Kidney (tissue), 14 donors: ENCODE measurements around the gene SFT2D1. TPM values are rescaled to one million over a fixed set of nuclear protein-coding genes. Genes with fewer than 3 reads are reported as not detected.
A peak's percentile ranks its signal among the peaks of the same experiment; 100 is the strongest.

ENCODE experiments used
- DNase-seq, 5 donors: peaks; one replicate each; pipeline ENCODE4 v3.0.0-alpha.2; 2013 to 2020
- FAIRE-seq: peaks from 2 replicates; lab custom pipeline; 2012; peaks lifted over from hg19 to GRCh38; lab: Jason Lieb, UNC
- H3K27ac ChIP-seq, 2 donors: one replicate each; pipeline ENCODE4 v1.7.0; 2013; ENCODE audit warnings: low read depth in 2 of 2, low read length in 2 of 2, inconsistent platforms in 1 of 2
- H3K27me3 ChIP-seq: one replicate; pipeline ENCODE4 v1.7.1; 2013; ENCODE audit warnings: low read length, inconsistent platforms; ENCODE audit not compliant: control insufficient read depth, insufficient read depth
- H3K36me3 ChIP-seq, 3 donors: one replicate each; pipeline versions ENCODE4 v1.7.0 to v1.7.1; 2013; ENCODE audit warnings: low read length in 3 of 3, control low read depth in 1 of 3, inconsistent platforms in 1 of 3; ENCODE audit not compliant: insufficient read depth in 3 of 3, control insufficient read depth in 2 of 3
- H3K4me1 ChIP-seq, 3 donors: one replicate each; pipeline versions ENCODE4 v1.7.0 to v1.7.1; 2013; ENCODE audit warnings: low read length in 3 of 3, inconsistent platforms in 1 of 3, low read depth in 1 of 3; ENCODE audit not compliant: control insufficient read depth in 2 of 3, insufficient read depth in 2 of 3
- H3K4me3 ChIP-seq, 3 donors: one replicate each; pipeline versions ENCODE4 v1.7.0 to v1.8.1; 2013; ENCODE audit warnings: low read length in 3 of 3, control low read depth in 1 of 3, inconsistent platforms in 1 of 3
- H3K9ac ChIP-seq, 3 donors: one replicate each; pipeline versions ENCODE4 v1.7.0 to v1.7.1; 2013; ENCODE audit warnings: low read length in 3 of 3, control low read depth in 1 of 3, inconsistent platforms in 1 of 3
- H3K9me3 ChIP-seq, 3 donors: one replicate each; pipeline versions ENCODE4 v1.7.0 to v1.7.1; 2013; ENCODE audit warnings: low read length in 3 of 3, control low read depth in 1 of 3, inconsistent platforms in 1 of 3; ENCODE audit not compliant: control insufficient read depth in 2 of 3, insufficient read depth in 1 of 3
- intact Hi-C: fragments of 100-400 bp; cut with DNase I; formaldehyde crosslinking; loops from one replicate; pipeline ENCODE4 v1.11.1; 2022
- polyA plus RNA-seq: library from polyadenylated mRNA; stranded (reverse); fragments of 350-450 nt; fragmentation: Illumina TruSeq; extraction: RNeasy Lipid Tissue Mini Kit (QIAGEN cat#74804); gene quantifications from one replicate; pipeline ENCODE4 v1.2.3, GENCODE V29; 2014; ENCODE audit warnings: low read depth, low replicate concordance; ENCODE audit not compliant: insufficient read depth
- total RNA-seq: library from RNA; stranded (reverse); fragmentation: NEBNext Ultra II Directional; extraction: Animal tissue kit (Norgen Biotek cat#: 25700); gene quantifications from one replicate; pipeline ENCODE4 v1.2.1, GENCODE V29; 2021
- TF ChIP-seq, protein P1 (sequence below): IDR thresholded peaks from 3 replicates; pipeline ENCODE4 v1.5.1; 2012; ENCODE audit warnings: mild to moderate bottlenecking, moderate library complexity, borderline replicate concordance; ENCODE audit not compliant: insufficient read depth; ENCODE audit errors: extremely low read depth
- donor health status: control.
- donor health status: control.
- donor health status: control.
- donor health status: control.
- donor health status: control.
- donor health status: DM: yes; HTN: yes; CAD: no.
- donor health status: Normal renal cell carcinoma (clear cell type).

Gene SFT2D1
- total and polyA plus RNA-seq, 2 donors from 2014 or later = 48.3 to 73.2 TPM

DNA sequence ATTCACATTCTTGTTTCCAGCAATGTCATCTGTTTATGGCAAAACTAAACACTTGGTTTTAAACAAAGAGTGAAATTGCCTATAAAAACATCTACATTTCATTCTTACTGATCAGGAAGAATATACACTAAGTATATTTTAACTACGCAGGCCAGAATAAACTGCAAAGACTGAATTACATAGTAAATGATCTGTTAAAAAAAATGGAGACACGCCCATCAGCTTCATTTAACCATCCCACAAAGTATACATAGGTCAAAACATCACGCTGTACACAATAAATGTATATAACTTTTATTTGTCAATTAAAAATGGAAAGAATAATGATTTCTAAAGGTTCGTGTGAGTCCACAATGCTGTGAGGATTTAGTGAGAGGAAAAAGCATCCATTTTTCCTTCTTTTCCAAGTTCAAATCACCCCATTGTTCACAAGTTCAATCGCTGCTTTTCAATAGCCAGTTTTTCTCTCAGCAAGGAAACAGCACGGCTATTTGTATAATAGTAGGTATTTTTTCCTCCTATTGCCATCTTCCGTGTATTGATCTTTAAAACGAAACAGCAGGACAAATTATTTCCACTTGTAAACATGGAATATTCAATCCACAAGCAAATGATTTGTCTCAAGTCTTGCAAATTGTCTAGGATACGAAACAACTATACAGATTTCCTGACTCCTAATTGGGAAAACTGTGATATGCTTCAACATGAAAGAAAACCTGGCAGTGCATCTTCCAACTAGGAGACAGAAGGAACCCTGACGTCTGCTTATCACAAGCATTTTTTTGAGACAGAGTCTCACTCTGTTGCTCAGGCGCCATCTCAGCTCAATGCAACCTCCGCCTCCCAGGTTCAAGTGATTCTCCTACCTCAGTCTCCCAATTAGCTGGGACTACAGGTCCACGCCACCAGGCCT, 10.6 kb downstream of the SFT2D1 start:
- DNase-seq (no peak), FAIRE-seq (no peak)
- no peak overlapping the region for H3K4me3 ChIP-seq
- peaks cover 0 to 2% (median 0%) of the 10 kb centered on the region in 3 donors for H3K4me1 ChIP-seq
- H3K27ac ChIP-seq = no peak overlapping the region
- peaks cover 2 to 9% (median 4%) of the 10 kb centered on the region in 3 donors for H3K36me3 ChIP-seq
- H3K9me3 ChIP-seq = no peaks in the 10 kb centered on the region
- no peaks in the 10 kb centered on the region for H3K27me3 ChIP-seq
- TF ChIP-seq, protein P1, sequence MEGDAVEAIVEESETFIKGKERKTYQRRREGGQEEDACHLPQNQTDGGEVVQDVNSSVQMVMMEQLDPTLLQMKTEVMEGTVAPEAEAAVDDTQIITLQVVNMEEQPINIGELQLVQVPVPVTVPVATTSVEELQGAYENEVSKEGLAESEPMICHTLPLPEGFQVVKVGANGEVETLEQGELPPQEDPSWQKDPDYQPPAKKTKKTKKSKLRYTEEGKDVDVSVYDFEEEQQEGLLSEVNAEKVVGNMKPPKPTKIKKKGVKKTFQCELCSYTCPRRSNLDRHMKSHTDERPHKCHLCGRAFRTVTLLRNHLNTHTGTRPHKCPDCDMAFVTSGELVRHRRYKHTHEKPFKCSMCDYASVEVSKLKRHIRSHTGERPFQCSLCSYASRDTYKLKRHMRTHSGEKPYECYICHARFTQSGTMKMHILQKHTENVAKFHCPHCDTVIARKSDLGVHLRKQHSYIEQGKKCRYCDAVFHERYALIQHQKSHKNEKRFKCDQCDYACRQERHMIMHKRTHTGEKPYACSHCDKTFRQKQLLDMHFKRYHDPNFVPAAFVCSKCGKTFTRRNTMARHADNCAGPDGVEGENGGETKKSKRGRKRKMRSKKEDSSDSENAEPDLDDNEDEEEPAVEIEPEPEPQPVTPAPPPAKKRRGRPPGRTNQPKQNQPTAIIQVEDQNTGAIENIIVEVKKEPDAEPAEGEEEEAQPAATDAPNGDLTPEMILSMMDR = no peak
- intact Hi-C loops = no loop called here
- H3K9ac ChIP-seq = no peak overlapping the region

DNA sequence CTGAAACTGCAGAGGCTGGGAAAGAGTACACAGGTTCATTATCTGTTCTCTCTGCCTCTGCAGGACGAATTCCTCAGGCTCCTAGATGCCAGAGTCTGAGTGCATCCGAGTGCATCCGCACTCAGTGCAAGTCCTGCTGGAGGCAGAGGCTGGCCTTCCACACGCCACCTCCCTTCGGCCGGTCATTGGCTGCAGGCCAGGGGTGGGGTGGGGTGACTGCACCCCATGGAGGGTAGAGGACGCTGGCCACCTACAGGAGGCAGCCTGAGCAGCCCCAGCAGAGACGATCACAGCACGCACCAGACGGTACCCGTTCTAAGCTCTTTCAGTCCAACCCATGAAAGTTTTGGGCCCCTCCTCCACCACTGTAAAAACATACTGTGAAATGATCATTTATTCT, 11.7 kb downstream of the SFT2D1 start:
- H3K27ac ChIP-seq = no peak overlapping the region
- no peak overlapping the region for H3K9ac ChIP-seq
- peaks cover 2 to 13% (median 8%) of the 10 kb centered on the region in 3 donors for H3K36me3 ChIP-seq
- H3K9me3 ChIP-seq = no peaks in the 10 kb centered on the region
- H3K4me1 ChIP-seq = peaks cover 0 to 2% (median 0%) of the 10 kb centered on the region in 3 donors
- TF ChIP-seq, protein P1 = peak; percentile 9
- FAIRE-seq (no peak), DNase-seq (peak in 4 of 5 donors; percentile 19 to 54 (median 48))
- intact Hi-C loops = no loop called here
- H3K4me3 ChIP-seq = no peak overlapping the region
- no peaks in the 10 kb centered on the region for H3K27me3 ChIP-seq

DNA sequence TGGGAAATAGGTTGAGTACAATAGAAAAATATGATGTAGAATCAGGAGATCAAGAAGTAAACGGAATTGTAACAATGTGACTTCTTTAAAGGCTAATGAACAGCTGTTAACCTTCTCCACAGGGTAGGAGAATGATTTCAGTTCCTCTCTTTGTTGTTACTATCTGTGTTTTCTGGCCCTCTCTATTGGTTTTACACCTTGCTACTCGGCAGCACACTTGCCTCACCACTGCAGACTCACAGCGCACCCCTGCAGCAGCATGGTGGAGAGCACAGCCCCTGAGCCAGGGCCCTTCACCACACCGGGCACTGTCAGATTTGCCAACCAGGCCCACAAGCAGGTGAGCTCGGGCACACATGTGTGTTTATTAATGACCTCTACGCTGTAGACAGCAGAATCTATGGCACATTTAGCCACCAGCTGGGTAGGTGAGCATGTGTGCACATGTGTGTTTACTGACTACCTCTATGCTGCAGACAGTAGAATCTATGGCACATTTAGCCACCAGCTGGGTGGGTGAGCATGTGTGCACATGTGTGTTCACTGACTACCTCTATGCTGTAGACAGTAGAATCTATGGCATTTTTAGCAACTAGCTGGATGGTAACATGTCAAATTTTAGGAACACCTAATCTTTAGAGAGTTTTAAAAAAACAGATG, 16.8 kb downstream of the SFT2D1 start:
- Histone ChIP-seq H3K4me3 (no peak overlapping the region), H3K27ac (no peak overlapping the region), H3K36me3 (peaks cover 7 to 25% (median 23%) of the 10 kb centered on the region in 3 donors), H3K9me3 (no peaks in the 10 kb centered on the region), H3K4me1 (no peaks in the 10 kb centered on the region), H3K27me3 (no peaks in the 10 kb centered on the region), H3K9ac (no peak overlapping the region)
- DNase-seq (no peak), FAIRE-seq (no peak)
- intact Hi-C loops = no loop called here
- TF ChIP-seq, protein P1 = no peak
